ENCODE results near the gene PLB1.

Gene PLB1

GRCh38 chr2:28495551-28496250 lies at the start of gene PLB1:
Gene PLB1 (plus strand): TSS chr2:28496060. CDS start chr2:28496115, 55 bp downstream.
- DNase-seq (ENCODE audit: low read depth in 2 of 2): no peak

- no peak for DNase-seq (ENCODE audit: low read depth in 2 of 2)
Observed at GRCh38 chr2:28446531-28446930, 49.3 kb upstream of the PLB1 start.

- no peak for DNase-seq (ENCODE audit: low read depth in 2 of 2)
Observed at GRCh38 chr2:28447086-28447485, 48.8 kb upstream of the PLB1 start.

- no peak for DNase-seq (ENCODE audit: low read depth in 2 of 2)
Observed at GRCh38 chr2:28447943-28448792, 47.7 kb upstream of the PLB1 start.

- no peak for DNase-seq (ENCODE audit: low read depth in 2 of 2)
Observed at GRCh38 chr2:28448793-28449100, 47.1 kb upstream of the PLB1 start.

- no peak for DNase-seq (ENCODE audit: low read depth in 2 of 2)
Observed at GRCh38 chr2:28449126-28449487, 46.8 kb upstream of the PLB1 start.

GRCh38 chr2:28449488-28450395 lies 46.1 kb upstream of the PLB1 start:
- DNase-seq (ENCODE audit: low read depth in 2 of 2): peak; percentile 74 to 84

- DNase-seq (ENCODE audit: low read depth in 2 of 2): no peak
Observed at GRCh38 chr2:28450901-28451565, 44.8 kb upstream of the PLB1 start.

GRCh38 chr2:28451793-28452533 lies 43.9 kb upstream of the PLB1 start:
- DNase-seq (ENCODE audit: low read depth in 2 of 2): no peak

- peak; percentile 79 to 82 for DNase-seq (ENCODE audit: low read depth in 2 of 2)
Observed at GRCh38 chr2:28452534-28453081, 43.3 kb upstream of the PLB1 start.

- no peak for DNase-seq (ENCODE audit: low read depth in 2 of 2)
Observed at GRCh38 chr2:28453396-28453795, 42.5 kb upstream of the PLB1 start.

- DNase-seq (ENCODE audit: low read depth in 2 of 2): no peak
Observed at GRCh38 chr2:28454016-28454930, 41.6 kb upstream of the PLB1 start.

GRCh38 chr2:28457237-28457636 lies 38.6 kb upstream of the PLB1 start:
- DNase-seq (ENCODE audit: low read depth in 2 of 2): no peak

GRCh38 chr2:28461056-28461455 lies 34.8 kb upstream of the PLB1 start:
- DNase-seq (ENCODE audit: low read depth in 2 of 2): no peak

- no peak for DNase-seq (ENCODE audit: low read depth in 2 of 2)
Observed at GRCh38 chr2:28462122-28462521, 33.7 kb upstream of the PLB1 start.

GRCh38 chr2:28463211-28463816 lies 32.5 kb upstream of the PLB1 start:
- DNase-seq (ENCODE audit: low read depth in 2 of 2): no peak

- DNase-seq (ENCODE audit: low read depth in 2 of 2): no peak
Observed at GRCh38 chr2:28463893-28464292, 32.0 kb upstream of the PLB1 start.

GRCh38 chr2:28465148-28465885 lies 30.5 kb upstream of the PLB1 start:
- no peak for DNase-seq (ENCODE audit: low read depth in 2 of 2)

- no peak for DNase-seq (ENCODE audit: low read depth in 2 of 2)
Observed at GRCh38 chr2:28469304-28469703, 26.6 kb upstream of the PLB1 start.
